ENCODE data around the gene FAM111A.
A peak's percentile ranks its signal among the peaks of the same experiment; 100 is the strongest.

Gene FAM111A

DNA sequence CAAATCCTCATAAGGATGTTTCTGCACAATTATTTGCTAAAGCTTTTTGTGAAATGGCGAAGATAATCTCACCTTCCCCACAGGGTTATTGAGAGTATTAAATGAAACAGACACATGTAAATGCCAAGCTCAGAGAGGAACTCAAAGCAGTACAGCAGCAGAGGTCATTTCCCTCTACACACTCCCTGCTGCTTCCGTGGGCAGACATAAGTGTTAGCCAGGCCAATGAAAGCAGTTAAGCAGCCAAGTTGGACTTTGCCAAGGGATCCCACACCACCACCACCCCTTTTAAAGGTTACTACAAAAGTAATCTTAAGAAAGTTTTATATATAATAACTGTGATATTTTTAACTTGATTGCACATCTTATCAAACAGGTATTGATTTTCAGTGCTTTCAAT, 4.0 kb upstream of the FAM111A start:
- DNase-seq (ENCODE audit: extremely low read depth, low read depth) = no peak
- TF ChIP-seq, protein P1, sequence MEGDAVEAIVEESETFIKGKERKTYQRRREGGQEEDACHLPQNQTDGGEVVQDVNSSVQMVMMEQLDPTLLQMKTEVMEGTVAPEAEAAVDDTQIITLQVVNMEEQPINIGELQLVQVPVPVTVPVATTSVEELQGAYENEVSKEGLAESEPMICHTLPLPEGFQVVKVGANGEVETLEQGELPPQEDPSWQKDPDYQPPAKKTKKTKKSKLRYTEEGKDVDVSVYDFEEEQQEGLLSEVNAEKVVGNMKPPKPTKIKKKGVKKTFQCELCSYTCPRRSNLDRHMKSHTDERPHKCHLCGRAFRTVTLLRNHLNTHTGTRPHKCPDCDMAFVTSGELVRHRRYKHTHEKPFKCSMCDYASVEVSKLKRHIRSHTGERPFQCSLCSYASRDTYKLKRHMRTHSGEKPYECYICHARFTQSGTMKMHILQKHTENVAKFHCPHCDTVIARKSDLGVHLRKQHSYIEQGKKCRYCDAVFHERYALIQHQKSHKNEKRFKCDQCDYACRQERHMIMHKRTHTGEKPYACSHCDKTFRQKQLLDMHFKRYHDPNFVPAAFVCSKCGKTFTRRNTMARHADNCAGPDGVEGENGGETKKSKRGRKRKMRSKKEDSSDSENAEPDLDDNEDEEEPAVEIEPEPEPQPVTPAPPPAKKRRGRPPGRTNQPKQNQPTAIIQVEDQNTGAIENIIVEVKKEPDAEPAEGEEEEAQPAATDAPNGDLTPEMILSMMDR (IDR thresholded peaks at IDR 0.05; ENCODE audit: low read depth, low read length) = no peak

- TF ChIP-seq, protein P1 (IDR thresholded peaks at IDR 0.05; ENCODE audit: low read depth, low read length) = no peak
- no peak for DNase-seq (ENCODE audit: extremely low read depth, low read depth)
Measured at GRCh38 chr11:59141191-59141590, 1.5 kb upstream of the FAM111A start.

- TF ChIP-seq, protein P1 (IDR thresholded peaks at IDR 0.05; ENCODE audit: low read depth, low read length) = no peak
Measured at GRCh38 chr11:59141673-59142460, 789 bp upstream of the FAM111A start.

GRCh38 chr11:59144096-59144495, 1.4 kb downstream of the FAM111A start:
- no peak for DNase-seq (ENCODE audit: extremely low read depth, low read depth)
- TF ChIP-seq, protein P1 (IDR thresholded peaks at IDR 0.05; ENCODE audit: low read depth, low read length) = no peak

More at GRCh38 chr11:59141673-59142460, 789 bp upstream of the FAM111A start:
- DNase-seq (ENCODE audit: extremely low read depth, low read depth) = no peak

- peak; percentile 57 for DNase-seq (ENCODE audit: extremely low read depth, low read depth)
- TF ChIP-seq, protein P1 (IDR thresholded peaks at IDR 0.05; ENCODE audit: low read depth, low read length) = no peak; the same call in 1 of the 2 replicates
Measured at GRCh38 chr11:59144579-59145345, 2.1 kb downstream of the FAM111A start.

DNA sequence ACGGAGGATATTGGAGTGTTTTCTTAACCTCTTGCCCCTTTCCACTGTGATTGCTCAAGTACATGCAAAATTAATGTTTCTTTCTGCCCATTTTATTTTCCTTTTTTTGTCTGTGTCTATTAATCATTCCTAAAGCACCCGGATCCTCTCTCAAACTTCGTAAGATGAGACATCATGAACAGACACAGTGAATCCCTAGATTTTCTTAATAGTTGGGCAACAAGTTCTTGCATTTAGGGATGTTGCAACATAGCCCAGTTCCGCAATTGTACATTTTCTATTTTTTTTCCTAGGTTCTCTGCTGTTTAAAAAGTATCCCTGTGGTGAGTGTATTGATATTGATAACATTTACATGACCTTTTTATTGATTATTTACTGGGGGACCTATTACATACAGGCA, 2.9 kb downstream of the FAM111A start:
- DNase-seq (ENCODE audit: extremely low read depth, low read depth) = no peak
- TF ChIP-seq, protein P1 (IDR thresholded peaks at IDR 0.05; ENCODE audit: low read depth, low read length) = no peak

- TF ChIP-seq, protein P1 (IDR thresholded peaks at IDR 0.05; ENCODE audit: low read depth, low read length) = no peak
- no peak for DNase-seq (ENCODE audit: extremely low read depth, low read depth)
Measured at GRCh38 chr11:59151761-59152160, 9.1 kb downstream of the FAM111A start.

All from AG09319 (cell line).